WTC11 (cell line): ENCODE measurements around the gene SAMHD1. TPM values are rescaled to one million over a fixed set of nuclear protein-coding genes. Genes with fewer than 3 reads are reported as not detected.

Source experiments
- ATAC-seq: fragments of 200-7000 bp; cut with Tn5 transposase; 2 replicates; pipeline ENCODE4 v1.10.0; 2021; ENCODE audit warnings: mild to moderate bottlenecking, moderate library complexity
- CTCF ChIA-PET: fragments of 300-600 bp; sonication (Branson Sonifier 250); formaldehyde crosslinking; loops from one replicate; lab custom pipeline; 2021; ENCODE audit warnings: antibody characterized with exemption; lab: Charles Lee
- POLR2A ChIA-PET: fragments of 350-600 bp; sonication (Branson Sonifier 250); formaldehyde crosslinking; loops from one replicate; lab custom pipeline; 2021; ENCODE audit warnings: antibody characterized with exemption; lab: Charles Lee
- DNase-seq: peaks from one replicate; pipeline ENCODE4 v3.0.0; 2021; ENCODE audit warnings: low spot score
- H3K27ac Mint-ChIP-seq: 2 replicates; pipeline ENCODE4 v1.8.0; 2021; ENCODE audit warnings: mixed read lengths
- H3K27me3 Mint-ChIP-seq: 2 replicates; pipeline ENCODE4 v1.8.0; 2021; ENCODE audit warnings: low read depth, mild to moderate bottlenecking, moderate library complexity, mixed read lengths
- H3K36me3 Mint-ChIP-seq: 2 replicates; pipeline ENCODE4 v1.8.0; 2021; ENCODE audit warnings: mixed read lengths
- H3K4me1 Mint-ChIP-seq: 2 replicates; pipeline ENCODE4 v1.8.0; 2022; ENCODE audit warnings: mixed read lengths
- H3K4me3 Mint-ChIP-seq: 2 replicates; pipeline ENCODE4 v1.8.0; 2021; ENCODE audit warnings: mild to moderate bottlenecking, moderate library complexity, mixed read lengths
- H3K9me3 Mint-ChIP-seq: 2 replicates; pipeline ENCODE4 v1.8.0; 2021; ENCODE audit warnings: mixed read lengths
- ARID4B ChIP-seq: sonication (generic); formaldehyde crosslinking; IDR thresholded peaks from 2 replicates; pipeline ENCODE4 v1.8.0; 2023; ENCODE audit warnings: missing genetic modification reagents, mild to moderate bottlenecking, borderline replicate concordance
- CTCF ChIP-seq: fragments of 200-600 bp; IDR thresholded peaks from 2 replicates; pipeline ENCODE4 v1.8.0; 2022; ENCODE audit warnings: antibody characterized with exemption
- ELF4 ChIP-seq: sonication (generic); formaldehyde crosslinking; IDR thresholded peaks from 2 replicates; pipeline ENCODE4 v1.8.1; 2022; ENCODE audit warnings: low read depth, mild to moderate bottlenecking, moderate library complexity, missing genetic modification reagents
- ESRRA ChIP-seq: sonication (generic); formaldehyde crosslinking; IDR thresholded peaks from 2 replicates; pipeline ENCODE4 v1.8.1; 2022; ENCODE audit warnings: mild to moderate bottlenecking, missing genetic modification reagents, borderline replicate concordance
- ETV6 ChIP-seq: sonication (generic); formaldehyde crosslinking; IDR thresholded peaks from 2 replicates; pipeline ENCODE4 v1.8.1; 2022; ENCODE audit warnings: mild to moderate bottlenecking, missing genetic modification reagents
- JAZF1 ChIP-seq: fragments of 250-450 bp; sonication (Bioruptor Pico); IDR thresholded peaks from 2 replicates; pipeline ENCODE4 v1.9.0; 2021; ENCODE audit warnings: moderate library complexity, mild to moderate bottlenecking, inconsistent platforms
- NFE2L1 ChIP-seq: sonication (generic); formaldehyde crosslinking; IDR thresholded peaks from 2 replicates; pipeline ENCODE4 v1.8.1; 2023; ENCODE audit warnings: missing genetic modification reagents
- NR1H2 ChIP-seq: sonication (generic); formaldehyde crosslinking; IDR thresholded peaks from 2 replicates; pipeline ENCODE4 v1.9.0; 2021; ENCODE audit warnings: mild to moderate bottlenecking, moderate library complexity, missing genetic modification reagents
- OVOL2 ChIP-seq: fragments of 250-450 bp; sonication (Bioruptor Pico); IDR thresholded peaks from 2 replicates; pipeline ENCODE4 v1.9.0; 2021; ENCODE audit warnings: mild to moderate bottlenecking, borderline replicate concordance
- TCF7 ChIP-seq: sonication (generic); formaldehyde crosslinking; IDR thresholded peaks from 2 replicates; pipeline ENCODE4 v1.8.0; 2022; ENCODE audit warnings: mild to moderate bottlenecking, low read depth, missing genetic modification reagents, moderate library complexity
- TEAD4 ChIP-seq: sonication (generic); formaldehyde crosslinking; IDR thresholded peaks from 2 replicates; pipeline ENCODE4 v1.8.0; 2022; ENCODE audit warnings: mild to moderate bottlenecking, missing genetic modification reagents
- TP53 ChIP-seq: sonication (generic); formaldehyde crosslinking; IDR thresholded peaks from 2 replicates; pipeline ENCODE4 v1.8.1; 2023; ENCODE audit warnings: mild to moderate bottlenecking, missing genetic modification reagents
- ZNF263 ChIP-seq: sonication (generic); formaldehyde crosslinking; IDR thresholded peaks from 2 replicates; pipeline ENCODE4 v1.8.1; 2022; ENCODE audit warnings: low read depth, mild to moderate bottlenecking, moderate library complexity, missing genetic modification reagents
- ZNF317 ChIP-seq: sonication (generic); formaldehyde crosslinking; IDR thresholded peaks from 2 replicates; pipeline ENCODE4 v1.8.1; 2023; ENCODE audit warnings: low read depth, mild to moderate bottlenecking, moderate library complexity, missing genetic modification reagents, borderline replicate concordance
- ZNF416 ChIP-seq: fragments of 250-450 bp; sonication (Bioruptor Pico); IDR thresholded peaks from 2 replicates; pipeline ENCODE4 v1.9.0; 2021; ENCODE audit warnings: mild to moderate bottlenecking, inconsistent platforms
- ZNF671 ChIP-seq: fragments of 250-450 bp; sonication (Bioruptor Pico); IDR thresholded peaks from 2 replicates; pipeline ENCODE4 v1.8.0; 2021; ENCODE audit warnings: mild to moderate bottlenecking
- total RNA-seq: library from RNA; stranded (reverse); gene quantifications from 3 replicates; pipeline ENCODE4 v1.2.3, GENCODE V29; 2021
- TF ChIP-seq, protein P1 (sequence below): sonication (generic); formaldehyde crosslinking; IDR thresholded peaks from 2 replicates; pipeline ENCODE4 v1.8.1; 2023; ENCODE audit warnings: mild to moderate bottlenecking, missing genetic modification reagents
- TF ChIP-seq, protein P2 (sequence below): sonication (generic); formaldehyde crosslinking; IDR thresholded peaks from 2 replicates; pipeline ENCODE4 v1.8.0; 2022; ENCODE audit warnings: mild to moderate bottlenecking, missing genetic modification reagents
- TF ChIP-seq, protein P3 (sequence below): sonication (generic); formaldehyde crosslinking; IDR thresholded peaks from 2 replicates; pipeline ENCODE4 v1.8.0; 2022; ENCODE audit warnings: mild to moderate bottlenecking, missing genetic modification reagents
- TF ChIP-seq, protein P4 (sequence below): sonication (generic); formaldehyde crosslinking; IDR thresholded peaks from 2 replicates; pipeline ENCODE4 v1.8.1; 2023; ENCODE audit warnings: mild to moderate bottlenecking, missing genetic modification reagents, borderline replicate concordance
- TF ChIP-seq, protein P5 (sequence below): sonication (generic); formaldehyde crosslinking; conservative IDR thresholded peaks from 2 replicates; pipeline ENCODE4 v1.8.1; 2022; ENCODE audit warnings: mild to moderate bottlenecking, missing genetic modification reagents

Gene SAMHD1
- total RNA-seq, 1 experiment from 2014 or later, result 31.0 TPM

GRCh38 chr20:36861875-36862801 is 89.4 kb downstream of the SAMHD1 start (continued):
- TF ChIP-seq, protein P1, sequence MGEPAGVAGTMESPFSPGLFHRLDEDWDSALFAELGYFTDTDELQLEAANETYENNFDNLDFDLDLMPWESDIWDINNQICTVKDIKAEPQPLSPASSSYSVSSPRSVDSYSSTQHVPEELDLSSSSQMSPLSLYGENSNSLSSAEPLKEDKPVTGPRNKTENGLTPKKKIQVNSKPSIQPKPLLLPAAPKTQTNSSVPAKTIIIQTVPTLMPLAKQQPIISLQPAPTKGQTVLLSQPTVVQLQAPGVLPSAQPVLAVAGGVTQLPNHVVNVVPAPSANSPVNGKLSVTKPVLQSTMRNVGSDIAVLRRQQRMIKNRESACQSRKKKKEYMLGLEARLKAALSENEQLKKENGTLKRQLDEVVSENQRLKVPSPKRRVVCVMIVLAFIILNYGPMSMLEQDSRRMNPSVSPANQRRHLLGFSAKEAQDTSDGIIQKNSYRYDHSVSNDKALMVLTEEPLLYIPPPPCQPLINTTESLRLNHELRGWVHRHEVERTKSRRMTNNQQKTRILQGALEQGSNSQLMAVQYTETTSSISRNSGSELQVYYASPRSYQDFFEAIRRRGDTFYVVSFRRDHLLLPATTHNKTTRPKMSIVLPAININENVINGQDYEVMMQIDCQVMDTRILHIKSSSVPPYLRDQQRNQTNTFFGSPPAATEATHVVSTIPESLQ, result no peak
- TF ChIP-seq ELF4 (no peak), TCF7 (no peak), ZNF317 (CRISPR knock-in tag) (no peak), ETV6 (CRISPR knock-in tag) (peak; percentile 61; the same call in 1 of the 2 replicates)
- TF ChIP-seq, protein P2, sequence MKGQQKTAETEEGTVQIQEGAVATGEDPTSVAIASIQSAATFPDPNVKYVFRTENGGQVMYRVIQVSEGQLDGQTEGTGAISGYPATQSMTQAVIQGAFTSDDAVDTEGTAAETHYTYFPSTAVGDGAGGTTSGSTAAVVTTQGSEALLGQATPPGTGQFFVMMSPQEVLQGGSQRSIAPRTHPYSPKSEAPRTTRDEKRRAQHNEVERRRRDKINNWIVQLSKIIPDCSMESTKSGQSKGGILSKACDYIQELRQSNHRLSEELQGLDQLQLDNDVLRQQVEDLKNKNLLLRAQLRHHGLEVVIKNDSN (CRISPR knock-in tag), result no peak

DNA sequence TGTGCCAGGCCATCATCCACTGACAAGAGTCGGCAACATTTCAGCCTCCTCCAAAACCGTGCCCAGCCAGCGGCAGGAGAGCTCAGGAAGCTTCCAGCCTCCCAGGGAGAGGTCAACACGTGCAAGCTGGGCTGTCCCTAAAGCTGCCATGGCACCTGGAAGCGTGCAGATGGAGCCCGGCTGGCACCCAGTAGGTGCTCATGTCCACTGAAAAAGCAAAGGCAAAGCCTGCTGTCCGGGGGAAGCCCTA is 90.0 kb downstream of the SAMHD1 start:
- peak overlapping the region; percentile 68 for H3K4me3 Mint-ChIP-seq
- CTCF ChIA-PET, result interaction anchor here (0.6 to 7.6 kb wide), 8 partner anchors 23 to 303 kb away, joined by 3 to 89 read pairs (median 4); no protein-coding TSS in a partner anchor
- POLR2A ChIA-PET, result interaction anchor here (1.1 to 1.5 kb wide), 3 partner anchors 18 to 53 kb away, joined by 3 to 10 read pairs (median 3); no protein-coding TSS in a partner anchor
- DNase-seq (no peak), ATAC-seq (no peak)
- no peak overlapping the region for H3K27ac Mint-ChIP-seq
- TF ChIP-seq TEAD4 (CRISPR knock-in tag) (no peak), ZNF671 (CRISPR knock-in tag) (no peak), TP53 (CRISPR knock-in tag) (no peak), NFE2L1 (CRISPR knock-in tag) (no peak), ZNF416 (no peak), JAZF1 (no peak), ZNF263 (no peak), OVOL2 (CRISPR knock-in tag) (no peak), ESRRA (CRISPR knock-in tag) (no peak), NR1H2 (no peak), ARID4B (CRISPR knock-in tag) (no peak), CTCF (no peak)
- TF ChIP-seq, protein P3, sequence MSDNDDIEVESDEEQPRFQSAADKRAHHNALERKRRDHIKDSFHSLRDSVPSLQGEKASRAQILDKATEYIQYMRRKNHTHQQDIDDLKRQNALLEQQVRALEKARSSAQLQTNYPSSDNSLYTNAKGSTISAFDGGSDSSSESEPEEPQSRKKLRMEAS, result no peak
- TF ChIP-seq, protein P4, sequence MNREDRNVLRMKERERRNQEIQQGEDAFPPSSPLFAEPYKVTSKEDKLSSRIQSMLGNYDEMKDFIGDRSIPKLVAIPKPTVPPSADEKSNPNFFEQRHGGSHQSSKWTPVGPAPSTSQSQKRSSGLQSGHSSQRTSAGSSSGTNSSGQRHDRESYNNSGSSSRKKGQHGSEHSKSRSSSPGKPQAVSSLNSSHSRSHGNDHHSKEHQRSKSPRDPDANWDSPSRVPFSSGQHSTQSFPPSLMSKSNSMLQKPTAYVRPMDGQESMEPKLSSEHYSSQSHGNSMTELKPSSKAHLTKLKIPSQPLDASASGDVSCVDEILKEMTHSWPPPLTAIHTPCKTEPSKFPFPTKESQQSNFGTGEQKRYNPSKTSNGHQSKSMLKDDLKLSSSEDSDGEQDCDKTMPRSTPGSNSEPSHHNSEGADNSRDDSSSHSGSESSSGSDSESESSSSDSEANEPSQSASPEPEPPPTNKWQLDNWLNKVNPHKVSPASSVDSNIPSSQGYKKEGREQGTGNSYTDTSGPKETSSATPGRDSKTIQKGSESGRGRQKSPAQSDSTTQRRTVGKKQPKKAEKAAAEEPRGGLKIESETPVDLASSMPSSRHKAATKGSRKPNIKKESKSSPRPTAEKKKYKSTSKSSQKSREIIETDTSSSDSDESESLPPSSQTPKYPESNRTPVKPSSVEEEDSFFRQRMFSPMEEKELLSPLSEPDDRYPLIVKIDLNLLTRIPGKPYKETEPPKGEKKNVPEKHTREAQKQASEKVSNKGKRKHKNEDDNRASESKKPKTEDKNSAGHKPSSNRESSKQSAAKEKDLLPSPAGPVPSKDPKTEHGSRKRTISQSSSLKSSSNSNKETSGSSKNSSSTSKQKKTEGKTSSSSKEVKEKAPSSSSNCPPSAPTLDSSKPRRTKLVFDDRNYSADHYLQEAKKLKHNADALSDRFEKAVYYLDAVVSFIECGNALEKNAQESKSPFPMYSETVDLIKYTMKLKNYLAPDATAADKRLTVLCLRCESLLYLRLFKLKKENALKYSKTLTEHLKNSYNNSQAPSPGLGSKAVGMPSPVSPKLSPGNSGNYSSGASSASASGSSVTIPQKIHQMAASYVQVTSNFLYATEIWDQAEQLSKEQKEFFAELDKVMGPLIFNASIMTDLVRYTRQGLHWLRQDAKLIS (CRISPR knock-in tag), result no peak
- TF ChIP-seq, protein P5, sequence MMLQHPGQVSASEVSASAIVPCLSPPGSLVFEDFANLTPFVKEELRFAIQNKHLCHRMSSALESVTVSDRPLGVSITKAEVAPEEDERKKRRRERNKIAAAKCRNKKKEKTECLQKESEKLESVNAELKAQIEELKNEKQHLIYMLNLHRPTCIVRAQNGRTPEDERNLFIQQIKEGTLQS (CRISPR knock-in tag), result no peak
- no peaks in the 10 kb centered on the region for H3K36me3 Mint-ChIP-seq
- H3K9me3 Mint-ChIP-seq, result no peaks in the 10 kb centered on the region
- H3K4me1 Mint-ChIP-seq, result peaks cover 46% of the 10 kb centered on the region
- H3K27me3 Mint-ChIP-seq, result peaks cover 18% of the 10 kb centered on the region
